WTC11 (cell line): ENCODE data around the gene DMP1.
"Not testable (repeated sequence)": the region's sequence is repeated elsewhere in the genome, so short reads cannot be mapped to it uniquely, and the experiment has no call there.

Source experiments
- ATF1 ChIP-seq: sonication (generic); formaldehyde crosslinking; IDR thresholded peaks from 2 replicates; pipeline ENCODE4 v1.8.1; 2023; ENCODE audit warnings: mild to moderate bottlenecking, moderate library complexity, missing genetic modification reagents
- CTCF ChIP-seq: fragments of 200-600 bp; IDR thresholded peaks from 2 replicates; pipeline ENCODE4 v1.8.0; 2022; ENCODE audit warnings: antibody characterized with exemption
- ZNF138 ChIP-seq: sonication (generic); formaldehyde crosslinking; conservative IDR thresholded peaks from 2 replicates; pipeline ENCODE4 v1.8.1; 2022; ENCODE audit warnings: mild to moderate bottlenecking, moderate library complexity, missing genetic modification reagents
- ZNF512 ChIP-seq: sonication (generic); formaldehyde crosslinking; IDR thresholded peaks from 2 replicates; pipeline ENCODE4 v1.8.1; 2022; ENCODE audit warnings: missing genetic modification reagents, borderline replicate concordance

DNA sequence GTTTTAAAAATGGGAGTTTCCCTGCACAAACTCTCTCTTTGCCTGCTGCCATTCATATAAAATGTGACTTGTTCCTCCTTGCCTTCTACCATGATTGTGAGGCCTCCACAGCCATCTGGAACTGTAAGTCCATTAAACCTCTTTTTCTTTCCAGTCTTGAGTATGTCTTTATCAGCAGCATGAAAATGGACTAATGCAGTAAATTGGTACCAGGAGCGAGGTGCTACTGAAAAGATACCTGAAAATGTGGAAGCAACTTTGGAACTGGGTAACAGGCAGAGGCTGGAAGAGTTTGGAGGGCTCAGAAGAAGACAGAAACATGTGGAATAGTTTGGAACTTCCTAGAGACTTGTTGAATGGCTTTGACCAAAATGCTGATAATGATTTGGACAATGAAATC lies 40.9 kb downstream of the DMP1 start:
- not testable (repeated sequence) for TF ChIP-seq ATF1 (CRISPR knock-in tag); CTCF; ZNF512 (CRISPR knock-in tag); ZNF138 (CRISPR knock-in tag)
